HG03439 (cell line): ENCODE results near the gene HTR2A.
"Not testable (repeated sequence)": the region's sequence is repeated elsewhere in the genome, so short reads cannot be mapped to it uniquely, and the experiment has no call there.

ENCODE experiments used
- ATAC-seq: cut with Tn5 transposase; IDR thresholded peaks from one replicate; pipeline ENCODE4 v1.9.1; 2021; ENCODE audit warnings: mild to moderate bottlenecking, moderate library complexity; ENCODE audit not compliant: unreplicated experiment

HTR2A gene

GRCh38 chr13:46816371-46816770 lies 80.5 kb downstream of the HTR2A start:
- no peak for ATAC-seq

DNA sequence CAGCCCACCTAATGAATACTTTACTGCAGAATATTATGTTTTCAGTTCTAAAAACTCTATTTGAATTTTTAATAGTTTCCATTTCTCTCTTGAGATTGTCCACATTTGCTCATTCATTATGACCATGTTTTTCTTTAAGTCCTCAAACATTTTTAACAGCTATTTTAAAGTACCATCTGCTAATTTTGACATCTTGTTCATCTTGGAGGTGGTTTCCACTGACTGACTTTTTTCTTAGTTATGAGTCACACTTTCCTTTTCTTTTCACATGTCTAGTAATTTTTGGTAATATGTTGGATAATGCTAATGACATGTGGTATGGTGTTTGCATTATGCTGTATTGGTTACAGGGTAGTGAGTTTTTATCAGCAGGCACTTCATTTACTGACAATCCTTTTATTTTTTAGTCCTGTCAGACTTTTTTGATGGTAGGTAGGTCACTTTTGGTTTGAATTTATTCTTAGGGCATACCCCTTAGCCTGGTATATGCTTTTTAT lies 84.5 kb downstream of the HTR2A start:
- no peak for ATAC-seq

DNA sequence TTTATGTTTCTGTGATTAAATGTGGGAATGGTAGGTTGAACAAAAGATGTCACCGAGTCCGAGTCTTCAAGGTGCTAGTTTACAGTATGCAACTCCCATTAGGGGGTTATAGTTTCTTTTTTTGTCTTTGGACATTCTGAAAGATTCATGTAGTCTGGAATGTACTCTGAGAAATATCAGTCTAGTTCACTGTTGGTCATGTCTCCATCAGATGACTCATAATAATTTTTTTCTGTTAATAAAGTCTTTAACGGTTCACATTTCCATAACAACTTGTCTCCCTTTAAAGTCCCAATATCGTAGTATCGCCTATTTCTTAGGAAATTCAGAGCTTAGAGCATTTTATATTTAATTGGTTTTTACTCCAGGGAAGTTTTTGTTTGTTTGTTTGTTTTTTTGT lies 86.4 kb downstream of the HTR2A start:
- no peak for ATAC-seq

- not testable (repeated sequence) for ATAC-seq
Observed at GRCh38 chr13:46804921-46805320, 91.9 kb downstream of the HTR2A start.

- ATAC-seq, result no peak
Observed at GRCh38 chr13:46804391-46804815, 92.5 kb downstream of the HTR2A start.

GRCh38 chr13:46803586-46803985 lies 93.3 kb downstream of the HTR2A start:
- no peak for ATAC-seq

DNA sequence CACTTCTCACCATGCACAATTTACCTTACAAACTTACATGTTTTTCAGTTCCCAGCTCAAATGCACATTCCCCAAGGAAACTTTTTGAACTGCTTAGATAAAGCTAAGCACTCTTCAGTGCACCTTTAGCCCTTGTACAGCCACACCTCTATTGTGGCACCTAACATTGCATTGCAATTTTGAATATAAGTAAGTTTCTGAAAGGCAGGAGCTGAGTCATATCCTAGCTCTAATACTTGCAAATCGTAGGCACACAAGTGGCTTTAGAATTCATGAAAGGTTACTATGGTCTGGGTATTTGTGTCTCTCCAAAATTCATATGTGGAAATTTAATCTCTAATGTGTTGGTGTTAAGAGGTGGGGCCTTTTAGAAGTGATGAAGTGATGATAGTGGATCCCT lies 95.0 kb downstream of the HTR2A start:
- ATAC-seq, result no peak

DNA sequence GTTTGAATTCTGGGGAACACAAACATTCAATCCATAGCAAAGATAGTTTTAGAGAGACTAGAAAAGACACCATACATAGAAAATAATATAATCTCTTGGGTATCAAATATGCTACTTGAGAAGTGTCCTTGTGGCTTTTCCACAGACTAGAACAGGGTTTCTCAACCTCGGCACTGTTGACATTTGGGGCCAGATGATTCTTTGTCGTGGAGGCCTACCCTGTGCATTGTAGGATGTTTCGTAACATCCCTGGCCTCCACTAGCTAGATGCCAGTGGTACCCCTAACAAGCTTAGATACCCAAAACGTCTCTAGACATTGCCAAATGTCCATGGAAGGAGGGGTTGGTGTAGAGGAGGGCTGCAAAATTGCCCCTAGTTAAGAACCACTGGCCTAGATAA lies 97.7 kb downstream of the HTR2A start:
- no peak for ATAC-seq

DNA sequence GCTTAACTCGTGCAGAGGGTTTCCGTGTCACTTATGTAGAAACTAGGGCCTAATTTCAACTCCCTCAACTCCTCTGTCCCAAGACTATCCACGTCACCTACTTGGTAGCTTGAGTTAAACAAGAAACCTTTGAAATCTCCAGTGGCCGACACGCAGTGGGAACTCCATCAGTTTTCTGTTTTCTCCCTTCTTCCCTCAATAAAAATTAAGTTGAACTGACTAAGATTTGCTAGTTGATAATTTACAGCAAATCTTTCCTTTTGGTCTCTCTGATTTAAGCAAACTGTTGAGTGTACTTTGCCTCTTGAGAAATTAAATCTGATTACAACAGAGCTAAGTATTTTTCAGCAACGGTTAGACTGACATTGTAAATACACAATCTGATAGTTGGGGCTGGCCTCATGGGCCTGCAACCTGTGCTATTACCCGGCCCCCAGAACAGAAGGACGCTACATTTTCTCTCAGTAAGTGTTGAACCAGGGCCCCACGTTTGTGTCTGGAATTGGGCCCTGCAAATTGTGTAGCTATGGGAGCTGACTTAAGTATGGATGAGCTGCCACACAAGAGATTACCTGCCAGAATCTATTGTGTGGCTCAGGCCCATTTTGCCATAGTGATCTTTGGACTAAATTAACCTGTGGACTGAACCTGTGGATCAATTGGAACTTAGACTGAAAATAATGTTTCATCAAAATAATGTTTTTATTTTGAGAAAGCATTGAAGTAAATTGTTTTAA lies 99.2 kb downstream of the HTR2A start:
- ATAC-seq, result no peak

- peak; percentile 92 for ATAC-seq
Observed at GRCh38 chr13:46796515-46797474, 100.1 kb downstream of the HTR2A start, which contains the start of gene ESD. Gene ESD, minus strand, starts transcription at chr13:46797161. Its CDS starts 5,748 bp downstream, at chr13:46791413.

DNA sequence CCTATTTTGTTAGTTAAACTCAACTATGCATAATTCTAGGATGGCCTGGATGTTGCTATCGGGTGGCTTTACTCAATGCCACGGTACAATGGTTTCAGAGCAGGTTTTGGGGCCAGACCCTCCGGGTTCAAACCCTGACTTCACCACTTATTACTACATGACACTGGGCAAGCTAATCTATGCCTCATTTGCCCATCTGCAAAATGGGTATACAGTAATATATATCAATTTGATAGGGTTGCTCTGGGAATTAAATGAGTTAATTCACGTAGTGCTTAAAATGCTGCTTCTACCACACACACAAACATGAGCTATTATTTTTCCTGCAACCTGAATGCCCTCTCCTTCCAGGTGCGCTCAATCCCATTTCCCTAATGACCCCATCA lies 100.7 kb downstream of the HTR2A start:
- no peak for ATAC-seq

- no peak for ATAC-seq
Observed at GRCh38 chr13:46795321-46795720, 101.5 kb downstream of the HTR2A start.

GRCh38 chr13:46783504-46783903 lies 113.3 kb downstream of the HTR2A start:
- no peak for ATAC-seq

GRCh38 chr13:46782691-46783090 lies 114.2 kb downstream of the HTR2A start:
- ATAC-seq, result no peak

DNA sequence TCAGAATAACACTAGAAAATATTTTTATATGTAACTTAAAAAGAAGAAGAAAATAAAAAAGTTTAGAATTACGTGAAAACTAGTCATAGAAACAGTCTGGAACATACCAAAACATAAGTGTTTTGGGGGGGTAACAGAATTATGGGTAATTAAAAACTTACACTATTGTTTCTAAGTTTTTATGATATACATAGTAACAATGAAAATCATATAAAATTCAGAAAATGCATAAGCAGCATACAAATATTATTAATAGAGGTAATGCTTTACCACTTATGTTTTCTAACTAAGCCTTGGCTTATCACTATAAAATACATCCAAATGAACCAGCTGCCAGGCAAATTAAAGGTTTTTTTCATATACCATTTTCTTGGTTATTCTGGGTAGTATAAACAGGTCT lies 114.8 kb downstream of the HTR2A start:
- no peak for ATAC-seq
